ENCODE results near the gene TP53I13.

TP53I13 gene

DNA sequence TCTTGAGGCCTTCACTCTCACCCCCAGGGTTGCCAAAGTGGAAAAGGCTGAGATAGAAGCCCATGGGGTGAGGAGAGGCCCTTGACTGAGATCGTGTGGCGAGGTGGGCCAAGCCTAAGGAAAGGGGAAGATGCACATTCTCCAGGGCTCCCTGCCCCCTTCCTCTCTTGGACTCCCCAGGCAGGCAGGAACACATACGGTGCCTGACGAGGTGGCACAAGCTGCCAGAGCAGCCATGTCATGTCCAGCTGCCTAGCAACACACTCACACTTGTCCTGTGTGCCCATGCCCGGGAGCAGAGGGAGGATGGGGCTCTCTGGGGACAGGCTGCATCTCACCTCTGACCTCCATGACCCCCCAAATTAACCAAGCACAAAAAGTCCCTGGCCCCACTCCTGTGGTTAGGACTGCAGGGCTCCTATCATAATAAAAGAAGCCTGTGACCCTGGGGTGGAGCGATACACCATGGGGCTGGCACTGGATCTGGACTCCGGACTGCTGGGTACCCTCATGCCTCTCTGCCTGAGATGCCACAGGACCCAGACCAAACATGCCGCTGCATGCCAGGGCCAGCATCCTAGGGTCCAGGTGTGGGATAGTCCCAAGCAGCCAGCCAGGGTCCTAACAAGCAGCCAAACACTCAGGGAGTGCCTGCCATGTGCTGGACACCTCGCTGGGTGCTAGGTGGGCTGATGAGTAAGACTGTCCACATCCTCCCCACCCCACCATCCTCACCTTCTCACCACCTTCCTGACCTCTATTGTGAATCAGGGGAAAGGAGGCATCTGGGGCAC lies 18.4 kb downstream of the TP53I13 start:
- in situ Hi-C loops (cut with MboI; ENCODE audit: low sequenced_read_pairs, unreplicated experiment), result no loop called here
- TF ChIP-seq, protein P1, sequence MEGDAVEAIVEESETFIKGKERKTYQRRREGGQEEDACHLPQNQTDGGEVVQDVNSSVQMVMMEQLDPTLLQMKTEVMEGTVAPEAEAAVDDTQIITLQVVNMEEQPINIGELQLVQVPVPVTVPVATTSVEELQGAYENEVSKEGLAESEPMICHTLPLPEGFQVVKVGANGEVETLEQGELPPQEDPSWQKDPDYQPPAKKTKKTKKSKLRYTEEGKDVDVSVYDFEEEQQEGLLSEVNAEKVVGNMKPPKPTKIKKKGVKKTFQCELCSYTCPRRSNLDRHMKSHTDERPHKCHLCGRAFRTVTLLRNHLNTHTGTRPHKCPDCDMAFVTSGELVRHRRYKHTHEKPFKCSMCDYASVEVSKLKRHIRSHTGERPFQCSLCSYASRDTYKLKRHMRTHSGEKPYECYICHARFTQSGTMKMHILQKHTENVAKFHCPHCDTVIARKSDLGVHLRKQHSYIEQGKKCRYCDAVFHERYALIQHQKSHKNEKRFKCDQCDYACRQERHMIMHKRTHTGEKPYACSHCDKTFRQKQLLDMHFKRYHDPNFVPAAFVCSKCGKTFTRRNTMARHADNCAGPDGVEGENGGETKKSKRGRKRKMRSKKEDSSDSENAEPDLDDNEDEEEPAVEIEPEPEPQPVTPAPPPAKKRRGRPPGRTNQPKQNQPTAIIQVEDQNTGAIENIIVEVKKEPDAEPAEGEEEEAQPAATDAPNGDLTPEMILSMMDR (IDR thresholded peaks at IDR 0.05; ENCODE audit: borderline replicate concordance, control extremely low read depth, extremely low read depth, insufficient read depth, missing control alignments), result no peak

GRCh38 chr17:29587591-29587990 lies 19.1 kb downstream of the TP53I13 start:
- in situ Hi-C loops (cut with MboI; ENCODE audit: low sequenced_read_pairs, unreplicated experiment), result no loop called here
- no peak for DNase-seq (ENCODE audit: low spot score)
- TF ChIP-seq, protein P1 (IDR thresholded peaks at IDR 0.05; ENCODE audit: borderline replicate concordance, control extremely low read depth, extremely low read depth, insufficient read depth, missing control alignments), result no peak

More for the DNA sequence above, 18.4 kb downstream of the TP53I13 start:
- DNase-seq (ENCODE audit: low spot score), result no peak

- TF ChIP-seq, protein P1 (IDR thresholded peaks at IDR 0.05; ENCODE audit: borderline replicate concordance, control extremely low read depth, extremely low read depth, insufficient read depth, missing control alignments), result no peak
- in situ Hi-C loops (cut with MboI; ENCODE audit: low sequenced_read_pairs, unreplicated experiment), result no loop called here
- DNase-seq (ENCODE audit: low spot score), result no peak
These were observed 19.6 kb downstream of the TP53I13 start for GRCh38 chr17:29588017-29588561.

DNA sequence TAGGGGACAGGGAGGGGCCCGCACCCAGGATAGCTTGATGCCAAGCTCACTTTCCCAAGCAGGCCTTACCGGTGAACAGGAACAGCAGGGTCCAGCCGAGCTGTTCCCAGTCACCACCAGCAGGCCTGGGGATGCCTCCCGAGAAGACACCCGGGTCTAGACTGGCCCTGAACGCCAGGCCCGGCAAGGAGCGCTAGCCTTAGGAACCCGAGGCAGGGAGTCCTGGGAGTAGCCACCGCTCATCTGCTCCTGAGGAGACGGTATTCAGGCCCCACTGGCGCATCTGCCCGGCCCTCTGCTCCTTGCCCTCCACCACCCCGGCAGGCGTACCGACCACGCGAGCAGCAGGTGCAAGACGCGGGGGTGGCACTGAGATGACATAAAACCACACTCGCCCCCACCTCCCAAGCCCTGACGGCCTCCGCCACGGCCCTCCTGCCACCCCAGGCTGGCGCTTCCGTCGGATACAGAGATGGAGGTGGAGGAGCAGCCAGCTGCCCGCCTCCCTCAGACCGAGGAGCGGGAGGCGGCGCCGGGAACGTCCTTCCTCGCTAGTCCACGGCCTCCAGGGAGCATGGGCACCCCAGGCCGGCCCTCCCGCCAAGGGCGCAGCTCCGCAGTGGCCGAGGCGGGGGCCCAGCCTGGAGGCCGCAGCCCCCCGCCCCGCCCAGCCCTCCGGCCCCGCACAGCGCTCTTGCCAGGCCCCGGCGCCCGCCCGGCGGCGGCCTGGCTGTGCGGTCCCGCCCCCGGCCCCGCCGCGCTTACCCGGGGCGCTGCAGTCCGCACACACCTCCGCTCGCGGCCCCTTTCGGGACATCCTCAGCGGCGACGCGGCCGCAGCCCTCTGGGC lies 20.3 kb downstream of the TP53I13 start:
- TF ChIP-seq, protein P1 (IDR thresholded peaks at IDR 0.05; ENCODE audit: borderline replicate concordance, control extremely low read depth, extremely low read depth, insufficient read depth, missing control alignments), result no peak
- no peak for DNase-seq (ENCODE audit: low spot score)
- in situ Hi-C loops (cut with MboI; ENCODE audit: low sequenced_read_pairs, unreplicated experiment), result no loop called here

GRCh38 chr17:29589524-29590410 lies 21.3 kb downstream of the TP53I13 start, which contains the start of gene GIT1:
Gene GIT1 (minus strand): TSS chr17:29589648. CDS start chr17:29589378, 270 bp downstream.
- TF ChIP-seq, protein P1 (IDR thresholded peaks at IDR 0.05; ENCODE audit: borderline replicate concordance, control extremely low read depth, extremely low read depth, insufficient read depth, missing control alignments), result peak; percentile 3
- in situ Hi-C loops (cut with MboI; ENCODE audit: low sequenced_read_pairs, unreplicated experiment), result no loop called here
- peak; percentile 97 for DNase-seq (ENCODE audit: low spot score)
